ENCODE data around the gene OR5W2.
"Not testable (repeated sequence)": the region's sequence is repeated elsewhere in the genome, so short reads cannot be mapped to it uniquely, and the experiment has no call there.

OR5W2 gene

DNA sequence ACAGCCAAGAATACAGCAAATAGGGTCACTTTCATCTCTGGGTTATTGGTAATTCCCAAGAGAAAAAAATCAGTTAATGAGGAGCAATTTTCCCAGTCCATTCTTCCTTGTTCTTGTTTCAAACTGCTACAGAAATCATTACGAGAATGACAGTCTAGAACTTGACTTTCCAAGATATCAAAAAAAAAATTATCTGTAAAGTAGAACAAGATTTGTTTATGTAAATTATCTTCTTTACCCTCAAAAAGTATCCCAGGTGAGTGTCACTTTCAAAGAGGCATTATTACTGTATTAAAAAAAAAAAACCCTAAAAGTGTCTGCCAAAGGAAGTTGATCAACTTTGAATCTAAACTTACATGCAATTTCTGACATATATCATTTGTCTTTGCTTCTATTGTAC, at the start of gene OR5W2:
OR5W2 (minus strand) TSS at position 101 of the 400 bp plus-strand sequence; CDS start at position 101, 0 bp downstream.
- no peak for DNase-seq

DNA sequence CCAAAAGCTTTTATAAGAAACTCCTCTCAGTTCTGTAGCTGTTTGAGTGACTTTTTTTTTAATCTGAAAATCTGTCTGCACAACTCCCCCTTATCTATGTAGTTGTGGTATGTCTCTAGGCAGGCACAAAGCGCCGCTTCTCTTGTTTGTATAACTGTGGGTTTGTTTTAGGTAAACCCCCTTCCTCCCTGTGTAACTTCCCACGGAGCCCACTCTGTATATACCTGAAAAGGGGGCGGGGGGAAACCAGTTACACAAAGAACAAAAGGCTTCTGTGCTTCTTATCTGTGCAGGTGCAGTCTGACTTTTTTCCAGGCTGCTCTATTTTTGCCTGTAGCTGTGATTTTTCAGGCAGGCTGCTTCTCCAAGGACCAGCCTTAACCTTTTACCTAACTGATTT, 42.1 kb upstream of the OR5W2 start:
- no peak for DNase-seq

DNA sequence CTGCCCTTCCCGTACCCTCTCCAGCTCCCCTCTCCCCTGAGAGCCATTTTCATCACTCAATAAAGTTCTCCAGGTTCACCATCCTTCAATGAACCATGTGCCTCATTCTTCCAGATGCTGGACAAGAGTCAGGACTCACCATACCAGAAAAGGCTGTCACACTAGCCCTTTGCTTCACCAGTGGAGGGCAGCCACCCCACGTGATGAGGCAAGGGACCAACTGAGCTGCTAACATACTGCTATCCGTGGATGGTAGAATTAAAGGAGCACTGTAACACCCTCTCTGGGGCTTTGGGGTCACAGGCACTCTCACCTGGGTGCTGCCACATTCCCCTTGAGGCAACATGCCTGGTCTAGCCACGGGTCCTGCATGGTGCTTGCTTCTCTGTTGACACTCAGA, 34.9 kb upstream of the OR5W2 start:
- DNase-seq, result no peak

DNA sequence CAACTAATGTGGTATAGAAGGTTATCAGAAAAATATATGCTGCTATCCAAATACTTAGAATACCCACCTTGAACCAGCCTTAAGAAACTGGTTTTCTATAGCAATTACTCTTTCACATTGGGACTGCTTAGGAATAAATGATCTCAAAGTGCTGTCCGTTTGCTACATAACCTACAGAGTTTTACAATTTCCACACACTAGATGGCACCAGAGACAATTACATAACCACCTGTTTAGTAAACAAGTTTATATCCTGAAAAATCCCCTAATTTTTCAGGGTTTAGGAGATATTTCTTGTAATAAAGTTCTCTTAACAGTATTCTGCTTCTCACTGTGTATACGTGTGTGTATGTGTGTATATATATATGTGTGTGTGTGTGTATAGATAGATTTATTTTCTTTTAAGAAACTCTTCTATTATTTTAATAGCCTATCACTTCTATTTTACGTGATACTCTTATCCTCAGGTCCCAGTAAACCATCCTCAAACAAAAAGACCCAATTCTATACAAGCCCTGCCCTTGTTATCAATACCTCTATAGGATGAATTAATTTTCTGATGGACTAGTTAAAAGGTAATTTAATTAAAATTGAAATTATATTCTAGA, 28.5 kb upstream of the OR5W2 start:
- no peak for DNase-seq

DNA sequence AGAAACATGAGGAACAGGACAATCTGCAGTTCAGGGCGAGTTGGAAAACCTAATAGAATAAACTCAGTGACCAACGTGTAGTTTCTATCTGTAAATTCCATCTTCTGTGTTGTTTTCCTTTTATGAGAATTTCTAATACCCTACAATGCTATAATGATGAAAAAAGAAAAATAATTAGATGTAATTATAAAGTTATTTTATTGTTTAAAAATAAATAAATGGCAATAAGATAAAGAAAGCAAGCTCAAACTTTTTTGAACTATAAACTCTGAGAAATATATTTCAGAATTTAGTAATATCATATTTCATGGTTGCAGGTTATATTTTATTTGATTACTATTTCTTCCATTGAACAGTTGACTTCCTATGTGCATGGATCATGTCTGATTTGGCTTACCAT, 21.9 kb upstream of the OR5W2 start, which contains the start of gene OR5I1:
OR5I1 (minus strand) TSS at position 101 of the 400 bp plus-strand sequence; CDS start at position 101, 0 bp downstream.
- no peak for DNase-seq

DNA sequence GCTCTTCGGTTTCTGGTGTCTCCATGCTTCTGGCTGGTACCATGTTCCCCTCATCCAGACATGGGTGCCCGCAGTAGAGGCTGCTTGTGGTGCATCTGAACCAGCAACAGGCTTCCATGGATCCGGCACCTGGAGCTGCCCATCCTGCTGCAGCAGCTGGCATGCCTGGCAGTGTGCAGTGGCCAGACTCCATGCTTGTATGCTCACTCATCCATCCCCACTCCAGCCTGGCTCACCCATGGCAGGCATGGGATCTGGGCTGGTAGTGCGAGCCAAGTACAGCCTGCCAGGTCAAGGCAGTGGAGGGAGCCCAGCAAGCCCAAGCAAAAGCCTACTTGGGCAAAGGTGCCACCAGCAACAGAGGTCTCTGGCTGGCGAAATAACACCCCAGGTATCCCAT, 6.2 kb upstream of the OR5W2 start:
- DNase-seq, result no peak

DNA sequence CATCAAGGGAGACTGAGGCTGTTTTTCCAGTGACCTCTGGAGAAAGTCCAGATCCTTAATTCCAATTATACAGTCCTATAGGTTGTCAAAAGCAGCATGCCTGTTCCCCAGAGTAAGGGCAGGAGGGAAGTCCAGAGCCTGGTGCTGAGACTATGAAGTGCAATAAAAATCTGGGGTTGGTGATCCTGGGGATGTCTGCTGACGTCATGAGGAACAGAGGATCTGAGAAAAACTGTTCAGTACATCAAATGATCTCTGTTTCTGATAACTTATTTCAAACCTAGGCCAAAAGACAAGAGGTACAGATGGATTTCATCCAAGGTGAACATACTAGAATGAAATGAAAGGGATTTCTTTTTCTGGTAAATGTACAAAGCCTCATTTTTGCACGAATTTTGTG, 12.1 kb downstream of the OR5W2 start:
- no peak for DNase-seq

DNA sequence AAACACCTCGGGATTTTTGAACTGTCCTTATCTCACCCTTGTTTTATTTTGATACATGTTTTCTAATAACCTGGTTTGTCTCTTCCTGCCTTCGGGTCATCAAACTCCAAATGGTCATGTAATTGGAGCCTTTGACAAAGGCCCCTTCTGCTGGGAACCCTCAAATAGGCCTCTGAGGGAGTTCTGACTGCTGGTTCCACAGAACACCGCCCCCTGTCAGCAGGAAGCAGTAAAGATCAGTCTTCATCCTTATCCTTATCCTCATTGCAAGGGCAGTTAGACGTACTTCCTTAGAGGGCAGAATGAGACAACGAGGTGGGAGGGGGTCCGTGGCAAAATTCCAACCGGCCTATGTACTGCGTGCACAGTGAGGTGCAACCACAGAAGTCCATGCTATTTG, 19.2 kb downstream of the OR5W2 start:
- DNase-seq, result no peak

DNA sequence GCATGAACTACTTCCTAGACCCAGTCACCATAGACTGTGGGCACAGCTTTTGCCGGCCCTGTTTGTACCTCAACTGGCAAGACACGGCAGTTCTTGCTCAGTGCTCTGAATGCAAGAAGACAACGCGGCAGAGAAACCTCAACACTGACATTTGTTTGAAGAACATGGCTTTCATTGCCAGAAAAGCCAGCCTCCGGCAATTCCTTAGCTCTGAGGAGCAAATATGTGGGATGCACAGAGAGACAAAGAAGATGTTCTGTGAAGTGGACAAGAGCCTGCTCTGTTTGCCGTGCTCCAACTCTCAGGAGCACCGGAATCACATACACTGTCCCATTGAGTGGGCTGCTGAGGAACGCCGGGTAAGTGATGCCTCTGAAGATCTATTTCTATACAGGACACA, 28.9 kb downstream of the OR5W2 start:
- not testable (repeated sequence) for DNase-seq

DNA sequence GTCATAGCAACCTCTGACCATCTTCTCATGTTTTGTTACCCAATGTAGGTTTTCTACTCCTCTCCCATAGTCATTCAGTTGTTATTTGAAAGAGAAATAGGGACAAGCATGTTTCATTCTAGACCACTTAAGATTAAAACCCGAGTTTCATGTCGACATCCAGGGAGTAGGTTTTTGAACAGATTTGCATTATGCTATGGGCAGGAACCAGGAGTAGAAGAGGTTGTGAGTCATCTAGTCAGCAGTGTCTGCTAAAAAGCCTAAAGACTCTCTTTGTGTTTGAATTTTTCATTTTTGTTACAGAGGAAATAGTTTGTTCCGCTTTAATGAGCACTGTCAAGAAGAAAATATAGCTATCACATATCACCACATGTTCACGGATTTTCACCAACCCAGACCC, 29.4 kb downstream of the OR5W2 start:
- not testable (repeated sequence) for DNase-seq

DNA sequence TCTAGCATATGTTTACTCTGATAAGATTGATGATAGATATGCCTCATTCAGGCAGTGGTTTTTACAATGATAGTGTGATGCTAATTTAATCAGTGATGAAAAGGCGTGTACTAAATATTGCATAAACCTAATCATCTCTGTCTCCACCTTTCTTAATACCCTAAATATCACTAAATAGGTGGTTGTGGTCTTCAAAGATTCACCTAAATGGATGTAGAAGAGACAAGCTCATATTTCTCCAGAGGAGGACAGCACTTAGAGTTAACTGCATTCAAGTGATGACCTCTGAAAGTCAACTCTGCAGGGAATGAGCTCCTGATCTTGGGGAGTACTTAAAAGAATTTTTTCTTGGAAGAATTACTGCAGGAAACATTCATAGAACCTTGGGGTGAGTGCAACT, 31.4 kb downstream of the OR5W2 start, which contains the start of gene TRIM51:
TRIM51 (plus strand) TSS at position 301 of the 400 bp plus-strand sequence. CDS start 2,132 bp downstream, outside the sequence.
- not testable (repeated sequence) for DNase-seq

DNA sequence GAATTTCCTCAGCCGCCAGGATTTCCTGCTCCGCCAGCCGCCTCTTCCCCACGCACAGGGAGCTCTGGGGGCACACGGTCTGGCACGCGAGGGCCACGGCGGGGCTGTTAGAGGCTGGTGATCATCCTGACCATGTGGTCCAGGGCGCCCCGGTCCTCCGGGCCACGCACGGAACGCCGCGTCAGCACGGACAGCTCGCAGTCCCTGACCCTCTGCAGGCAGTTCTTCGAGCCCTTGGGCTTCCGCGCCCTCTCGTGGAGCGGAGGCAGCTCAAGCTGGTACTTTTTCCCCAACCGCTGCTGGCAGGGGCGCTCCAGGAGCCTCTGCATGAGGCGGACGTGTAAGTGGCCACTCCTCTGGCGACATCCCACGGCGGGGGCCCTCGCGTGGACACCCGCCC, 41.2 kb downstream of the OR5W2 start:
- DNase-seq, result not testable (repeated sequence)

DNA sequence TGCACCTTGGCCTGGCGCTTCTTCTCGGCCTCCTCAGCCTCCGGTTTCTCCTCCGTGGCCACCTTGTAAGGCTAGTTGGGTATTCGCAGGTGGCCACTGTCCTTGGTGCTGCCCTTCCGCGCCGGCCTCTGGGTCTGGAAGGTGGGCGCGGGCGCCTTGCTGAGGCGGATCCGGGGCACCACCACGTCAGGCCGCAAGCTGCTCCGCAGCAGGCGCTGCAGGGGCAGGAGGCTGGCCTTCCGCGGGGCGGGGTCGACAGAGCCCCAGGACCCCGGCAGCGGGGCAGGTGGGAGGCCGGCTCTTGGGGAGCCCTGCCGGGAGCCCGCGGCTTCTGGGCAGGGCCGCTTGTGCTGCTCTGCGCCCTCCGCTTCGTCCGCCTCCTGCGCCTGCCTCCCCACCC, 41.7 kb downstream of the OR5W2 start:
- DNase-seq, result not testable (repeated sequence)

DNA sequence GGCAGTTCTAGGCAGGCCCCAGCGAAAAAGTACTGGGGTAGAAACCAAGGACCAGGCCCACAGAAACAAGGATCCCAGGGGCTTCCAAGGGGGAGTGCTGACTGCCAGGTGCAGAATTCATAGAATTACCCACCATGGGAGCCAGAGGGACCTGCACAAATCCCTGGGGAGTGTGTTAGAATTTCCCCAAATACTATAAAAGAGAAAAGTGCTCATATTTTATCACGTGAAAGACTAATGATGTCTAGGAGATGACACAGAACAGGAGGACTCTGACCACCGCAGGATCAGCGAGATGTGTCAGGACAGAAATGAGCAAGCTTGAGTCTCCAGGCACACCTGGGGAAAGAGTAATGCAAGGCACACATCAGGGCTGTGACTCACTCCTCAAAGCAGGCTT, 47.0 kb downstream of the OR5W2 start:
- DNase-seq, result not testable (repeated sequence)

Data from activated CD4-positive, alpha-beta T cell treated with anti-CD3 and anti-CD28 coated beads for 4 hours (primary cell).